ENCODE results near the gene BEND5.

BEND5 gene

GRCh38 chr1:48691429-48692001 lies 85.2 kb downstream of the BEND5 start:
- no peak overlapping the region for H3K9ac ChIP-seq (ENCODE audit: low read depth, low read length)
- H3K9me3 ChIP-seq (replicated peaks; ENCODE audit: low read length), result no peaks in the 10 kb centered on the region
- H3K4me1 ChIP-seq (ENCODE audit: control insufficient read depth, insufficient read depth, low read length), result no peaks in the 10 kb centered on the region
- no peak overlapping the region for H3K4me2 ChIP-seq (ENCODE audit: low read length)
- peaks cover 35% of the 10 kb centered on the region for H3K27me3 ChIP-seq (ENCODE audit: control insufficient read depth, insufficient read depth, low read length)
- H3K4me3 ChIP-seq (ENCODE audit: low read length), result no peak overlapping the region
- H3K36me3 ChIP-seq (ENCODE audit: insufficient read depth, low read length), result no peaks in the 10 kb centered on the region

GRCh38 chr1:48688102-48688760 lies 88.5 kb downstream of the BEND5 start:
- Histone ChIP-seq H3K36me3 (ENCODE audit: insufficient read depth, low read length) (no peaks in the 10 kb centered on the region), H3K27me3 (ENCODE audit: control insufficient read depth, insufficient read depth, low read length) (peaks cover 12% of the 10 kb centered on the region), H3K9ac (ENCODE audit: low read depth, low read length) (no peak overlapping the region), H3K9me3 (replicated peaks; ENCODE audit: low read length) (no peaks in the 10 kb centered on the region), H3K4me1 (ENCODE audit: control insufficient read depth, insufficient read depth, low read length) (no peaks in the 10 kb centered on the region), H3K4me3 (ENCODE audit: low read length) (no peak overlapping the region), H3K4me2 (ENCODE audit: low read length) (no peak overlapping the region)

GRCh38 chr1:48687282-48688045 lies 89.2 kb downstream of the BEND5 start:
- Histone ChIP-seq H3K36me3 (ENCODE audit: insufficient read depth, low read length) (no peaks in the 10 kb centered on the region), H3K4me2 (ENCODE audit: low read length) (no peak overlapping the region), H3K4me3 (ENCODE audit: low read length) (no peak overlapping the region), H3K9ac (ENCODE audit: low read depth, low read length) (no peak overlapping the region), H3K4me1 (ENCODE audit: control insufficient read depth, insufficient read depth, low read length) (no peaks in the 10 kb centered on the region), H3K9me3 (replicated peaks; ENCODE audit: low read length) (no peaks in the 10 kb centered on the region), H3K27me3 (ENCODE audit: control insufficient read depth, insufficient read depth, low read length) (peaks cover 8% of the 10 kb centered on the region)

GRCh38 chr1:48686159-48686558 lies 90.5 kb downstream of the BEND5 start:
- no peaks in the 10 kb centered on the region for H3K4me1 ChIP-seq (ENCODE audit: control insufficient read depth, insufficient read depth, low read length)
- no peak overlapping the region for H3K4me3 ChIP-seq (ENCODE audit: low read length)
- H3K9ac ChIP-seq (ENCODE audit: low read depth, low read length), result no peak overlapping the region
- H3K9me3 ChIP-seq (replicated peaks; ENCODE audit: low read length), result no peaks in the 10 kb centered on the region
- no peaks in the 10 kb centered on the region for H3K36me3 ChIP-seq (ENCODE audit: insufficient read depth, low read length)
- no peak overlapping the region for H3K4me2 ChIP-seq (ENCODE audit: low read length)
- H3K27me3 ChIP-seq (ENCODE audit: control insufficient read depth, insufficient read depth, low read length), result peaks cover under 1% of the 10 kb centered on the region

- Histone ChIP-seq H3K4me2 (ENCODE audit: low read length) (no peak overlapping the region), H3K36me3 (ENCODE audit: insufficient read depth, low read length) (no peaks in the 10 kb centered on the region)
Observed at GRCh38 chr1:48684381-48684780, 92.3 kb downstream of the BEND5 start.

GRCh38 chr1:48683839-48684238 lies 92.9 kb downstream of the BEND5 start:
- Histone ChIP-seq H3K9ac (ENCODE audit: low read depth, low read length) (no peak overlapping the region), H3K36me3 (ENCODE audit: insufficient read depth, low read length) (no peaks in the 10 kb centered on the region), H3K27me3 (ENCODE audit: control insufficient read depth, insufficient read depth, low read length) (no peaks in the 10 kb centered on the region), H3K4me2 (ENCODE audit: low read length) (no peak overlapping the region), H3K4me1 (ENCODE audit: control insufficient read depth, insufficient read depth, low read length) (no peaks in the 10 kb centered on the region), H3K4me3 (ENCODE audit: low read length) (no peak overlapping the region), H3K9me3 (replicated peaks; ENCODE audit: low read length) (no peaks in the 10 kb centered on the region)

More at GRCh38 chr1:48684381-48684780, 92.3 kb downstream of the BEND5 start:
- Histone ChIP-seq H3K4me1 (ENCODE audit: control insufficient read depth, insufficient read depth, low read length) (no peaks in the 10 kb centered on the region), H3K9me3 (replicated peaks; ENCODE audit: low read length) (no peaks in the 10 kb centered on the region), H3K27me3 (ENCODE audit: control insufficient read depth, insufficient read depth, low read length) (no peaks in the 10 kb centered on the region), H3K9ac (ENCODE audit: low read depth, low read length) (no peak overlapping the region), H3K4me3 (ENCODE audit: low read length) (no peak overlapping the region)

- no peaks in the 10 kb centered on the region for H3K27me3 ChIP-seq (ENCODE audit: control insufficient read depth, insufficient read depth, low read length)
- H3K4me1 ChIP-seq (ENCODE audit: control insufficient read depth, insufficient read depth, low read length), result no peaks in the 10 kb centered on the region
- H3K4me3 ChIP-seq (ENCODE audit: low read length), result no peak overlapping the region
Observed at GRCh38 chr1:48681476-48682305, 95.0 kb downstream of the BEND5 start.

GRCh38 chr1:48680411-48681035 lies 96.2 kb downstream of the BEND5 start:
- Histone ChIP-seq H3K9me3 (replicated peaks; ENCODE audit: low read length) (no peaks in the 10 kb centered on the region), H3K4me2 (ENCODE audit: low read length) (no peak overlapping the region), H3K9ac (ENCODE audit: low read depth, low read length) (no peak overlapping the region), H3K36me3 (ENCODE audit: insufficient read depth, low read length) (no peaks in the 10 kb centered on the region), H3K27me3 (ENCODE audit: control insufficient read depth, insufficient read depth, low read length) (no peaks in the 10 kb centered on the region), H3K4me3 (ENCODE audit: low read length) (no peak overlapping the region), H3K4me1 (ENCODE audit: control insufficient read depth, insufficient read depth, low read length) (no peaks in the 10 kb centered on the region)

More at GRCh38 chr1:48681476-48682305, 95.0 kb downstream of the BEND5 start:
- H3K4me2 ChIP-seq (ENCODE audit: low read length), result no peak overlapping the region
- H3K9me3 ChIP-seq (replicated peaks; ENCODE audit: low read length), result no peaks in the 10 kb centered on the region
- no peaks in the 10 kb centered on the region for H3K36me3 ChIP-seq (ENCODE audit: insufficient read depth, low read length)
- H3K9ac ChIP-seq (ENCODE audit: low read depth, low read length), result no peak overlapping the region

GRCh38 chr1:48679859-48680258 lies 96.8 kb downstream of the BEND5 start:
- no peak overlapping the region for H3K4me2 ChIP-seq (ENCODE audit: low read length)
- no peak overlapping the region for H3K9ac ChIP-seq (ENCODE audit: low read depth, low read length)
- H3K36me3 ChIP-seq (ENCODE audit: insufficient read depth, low read length), result no peaks in the 10 kb centered on the region
- no peak overlapping the region for H3K4me3 ChIP-seq (ENCODE audit: low read length)
- H3K4me1 ChIP-seq (ENCODE audit: control insufficient read depth, insufficient read depth, low read length), result peaks cover 4% of the 10 kb centered on the region
- no peaks in the 10 kb centered on the region for H3K9me3 ChIP-seq (replicated peaks; ENCODE audit: low read length)
- H3K27me3 ChIP-seq (ENCODE audit: control insufficient read depth, insufficient read depth, low read length), result no peaks in the 10 kb centered on the region

- no peaks in the 10 kb centered on the region for H3K36me3 ChIP-seq (ENCODE audit: insufficient read depth, low read length)
- no peak overlapping the region for H3K4me3 ChIP-seq (ENCODE audit: low read length)
- no peak overlapping the region for H3K4me2 ChIP-seq (ENCODE audit: low read length)
- no peak overlapping the region for H3K9ac ChIP-seq (ENCODE audit: low read depth, low read length)
- peaks cover 6% of the 10 kb centered on the region for H3K4me1 ChIP-seq (ENCODE audit: control insufficient read depth, insufficient read depth, low read length)
- H3K9me3 ChIP-seq (replicated peaks; ENCODE audit: low read length), result no peaks in the 10 kb centered on the region
- no peaks in the 10 kb centered on the region for H3K27me3 ChIP-seq (ENCODE audit: control insufficient read depth, insufficient read depth, low read length)
Observed at GRCh38 chr1:48678710-48679505, 97.8 kb downstream of the BEND5 start.

All from skeletal muscle satellite cell (primary cell).